Globus pallidus (tissue), 1 donor: ENCODE measurements around the gene MORN1.

Experiments
- DNase-seq: peaks from one replicate; pipeline ENCODE4 v3.0.0-alpha.2; 2015; ENCODE audit warnings: low spot score

The MORN1 gene

DNA sequence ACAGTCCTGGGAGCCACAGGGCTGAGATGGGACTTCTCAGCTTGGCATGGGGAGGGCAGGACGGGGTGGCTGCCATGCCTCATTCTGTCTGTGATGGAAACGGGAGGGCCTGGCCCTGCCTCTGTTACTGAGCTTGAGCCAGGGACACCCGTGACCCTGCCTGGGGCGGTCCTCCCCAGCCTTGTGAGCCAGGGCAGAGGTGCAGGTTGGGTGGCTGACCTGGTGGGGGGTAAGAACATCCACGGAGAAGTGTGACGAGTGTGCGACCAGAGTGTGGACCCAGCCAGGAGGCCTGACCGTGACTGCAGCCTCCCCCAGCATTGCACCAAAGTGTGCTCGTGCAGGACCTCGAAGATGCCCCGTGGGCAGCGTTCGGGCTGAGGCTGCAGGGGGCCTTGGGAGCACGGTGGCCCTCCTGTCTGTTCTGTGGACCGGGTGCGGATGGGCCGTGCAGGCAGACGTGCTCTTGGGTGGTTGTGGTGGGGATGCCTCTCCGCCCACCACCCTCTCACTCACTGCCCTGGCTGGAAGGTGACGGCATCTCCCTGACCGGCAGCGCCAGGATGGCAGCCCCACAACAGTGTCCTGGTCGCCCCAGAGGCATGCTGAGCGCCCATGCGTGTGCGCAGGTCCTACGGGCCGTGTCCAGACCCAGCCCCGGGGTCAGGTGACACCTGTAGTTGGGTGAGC is 117.8 kb downstream of the MORN1 start:
- DNase-seq, result no peak

DNA sequence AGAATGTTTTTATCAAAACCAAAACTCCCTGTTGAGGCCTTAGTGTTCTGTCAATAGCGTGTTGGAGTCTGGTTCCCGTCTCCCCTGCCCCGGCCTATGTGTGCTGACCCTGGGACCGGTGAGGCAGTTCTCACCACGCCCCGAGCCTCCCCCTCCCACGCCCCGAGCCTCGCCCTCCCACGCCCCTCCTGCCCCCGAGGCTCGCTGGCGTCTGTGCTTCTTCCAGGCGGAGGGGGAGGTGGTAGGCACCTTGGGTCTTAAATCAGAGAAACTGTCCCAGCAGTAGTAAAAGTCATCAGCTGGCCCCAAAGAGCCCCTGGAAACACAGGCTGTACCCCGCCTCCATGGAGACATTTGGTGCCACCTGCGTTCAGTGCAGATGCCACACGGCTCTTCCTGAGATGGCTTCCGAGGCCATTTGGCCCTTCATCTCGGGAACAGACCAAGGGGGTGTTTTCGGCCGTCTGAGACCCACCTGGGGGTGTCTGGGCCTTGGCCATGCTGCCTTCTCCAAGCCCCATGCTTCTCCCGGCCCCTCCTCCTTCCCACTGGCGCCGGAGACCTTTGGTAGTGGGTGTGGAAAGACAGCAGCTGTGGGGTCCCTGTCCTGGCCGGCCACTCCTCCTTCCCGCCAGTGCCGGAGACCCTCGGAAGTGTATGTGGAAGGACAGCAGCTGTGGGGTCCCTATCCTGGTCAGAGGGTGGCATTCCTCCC is 118.5 kb downstream of the MORN1 start:
- no peak for DNase-seq

DNA sequence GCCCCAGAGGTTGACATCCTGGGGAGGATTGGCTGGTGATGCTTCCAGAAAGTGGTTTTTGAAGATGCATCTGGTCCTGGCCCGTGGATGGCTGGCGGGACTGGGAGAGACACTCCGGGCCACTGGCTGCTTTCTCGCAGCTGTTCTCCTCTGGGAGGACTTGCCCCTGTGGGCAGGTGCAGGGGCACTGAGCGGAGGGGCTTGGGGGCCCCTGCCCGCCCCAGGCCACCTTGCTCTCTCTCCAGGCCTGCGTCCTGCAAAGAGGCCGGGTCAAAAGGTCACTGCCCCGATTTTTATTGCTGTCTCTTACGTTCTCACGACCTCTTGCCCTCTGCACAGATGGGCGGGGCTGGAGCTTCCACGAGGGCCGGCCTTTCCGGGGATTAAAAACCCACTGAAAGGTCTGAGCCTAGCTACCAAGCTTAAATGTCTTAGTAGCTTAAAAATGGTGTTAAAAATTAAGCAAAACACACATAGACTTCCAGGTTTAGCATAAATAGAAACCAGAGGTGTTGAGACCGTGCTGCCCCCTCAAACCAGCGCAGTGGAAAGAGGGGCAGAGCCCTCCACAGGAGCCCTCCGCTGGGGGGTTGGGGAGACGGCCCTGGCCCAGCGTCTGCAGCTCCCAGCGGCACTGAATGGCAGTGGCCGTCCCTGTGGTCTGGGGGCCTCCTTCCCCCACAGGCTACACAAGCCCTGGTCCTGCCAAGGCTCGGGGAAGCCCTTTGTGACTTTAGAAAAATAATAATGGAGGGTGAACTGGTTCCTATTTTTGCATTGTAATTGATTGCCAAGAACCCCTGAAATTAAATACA is 119.3 kb downstream of the MORN1 start:
- DNase-seq, result no peak
